Stimulated activated CD8-positive, alpha-beta memory T cell treated with anti-CD3 and anti-CD28 coated beads, Interleukin-15, amount 100 ng/mL, for 48 hours (primary cell): ENCODE results near the gene CITED4.
"Not testable (repeated sequence)": the region's sequence is repeated elsewhere in the genome, so short reads cannot be mapped to it uniquely, and the experiment has no call there.

Source experiments
- DNase-seq, 2 donors: peaks; one replicate each; pipeline ENCODE4 v3.0.0-alpha.2; 2020; ENCODE audit warnings: low read depth in 2 of 2

Gene CITED4

GRCh38 chr1:40862008-40862863, at the start of gene CITED4:
Gene CITED4 (minus strand): TSS chr1:40862363. CDS start chr1:40862127, 236 bp downstream.
- DNase-seq, result peak; percentile 86 to 92

- DNase-seq, result no peak
Observed at GRCh38 chr1:40911105-40911504, 48.9 kb upstream of the CITED4 start.

- no peak for DNase-seq
Observed at GRCh38 chr1:40909281-40909680, 47.1 kb upstream of the CITED4 start.

GRCh38 chr1:40908350-40908749, 46.2 kb upstream of the CITED4 start:
- DNase-seq, result no peak

GRCh38 chr1:40907899-40908298, 45.7 kb upstream of the CITED4 start:
- DNase-seq, result no peak

- DNase-seq, result no peak
Observed at GRCh38 chr1:40906781-40907400, 44.7 kb upstream of the CITED4 start.

GRCh38 chr1:40905061-40905460, 42.9 kb upstream of the CITED4 start:
- DNase-seq, result no peak

- no peak for DNase-seq
Observed at GRCh38 chr1:40903106-40903505, 40.9 kb upstream of the CITED4 start.

- DNase-seq, result no peak
Observed at GRCh38 chr1:40901886-40902852, 40.0 kb upstream of the CITED4 start.

- DNase-seq, result no peak
Observed at GRCh38 chr1:40899230-40899870, 37.2 kb upstream of the CITED4 start.

- no peak for DNase-seq
Observed at GRCh38 chr1:40898431-40898901, 36.3 kb upstream of the CITED4 start.

- no peak for DNase-seq
Observed at GRCh38 chr1:40897513-40897912, 35.4 kb upstream of the CITED4 start.

GRCh38 chr1:40896482-40896881, 34.3 kb upstream of the CITED4 start:
- DNase-seq, result no peak

GRCh38 chr1:40895601-40896000, 33.4 kb upstream of the CITED4 start:
- DNase-seq, result no peak

GRCh38 chr1:40894858-40895257, 32.7 kb upstream of the CITED4 start:
- not testable (repeated sequence) for DNase-seq

- DNase-seq, result no peak
Observed at GRCh38 chr1:40894455-40894854, 32.3 kb upstream of the CITED4 start.

- no peak for DNase-seq
Observed at GRCh38 chr1:40893946-40894345, 31.8 kb upstream of the CITED4 start.

- no peak for DNase-seq
Observed at GRCh38 chr1:40892354-40892753, 30.2 kb upstream of the CITED4 start.

- DNase-seq, result no peak
Observed at GRCh38 chr1:40890771-40891170, 28.6 kb upstream of the CITED4 start.

GRCh38 chr1:40887652-40888051, 25.5 kb upstream of the CITED4 start:
- DNase-seq, result no peak

GRCh38 chr1:40887012-40887378, 24.8 kb upstream of the CITED4 start:
- no peak for DNase-seq
